Epithelial cell of esophagus (primary cell): ENCODE measurements around the gene HMSD.
"Not testable (repeated sequence)": the region's sequence is repeated elsewhere in the genome, so short reads cannot be mapped to it uniquely, and the experiment has no call there.

Source experiments
- DNase-seq: peaks from one replicate; pipeline ENCODE4 v3.0.0; 2010; ENCODE audit warnings: low read depth
- H3K4me3 ChIP-seq: 2 replicates; pipeline ENCODE4 v1.5.1; 2011; ENCODE audit warnings: mild to moderate bottlenecking, low read length, control low read depth
- TF ChIP-seq, protein P1 (sequence below): IDR thresholded peaks from 2 replicates; pipeline ENCODE4 v1.5.1; 2011; ENCODE audit warnings: low read depth, mild to moderate bottlenecking, low read length, control low read depth, inconsistent platforms; ENCODE audit not compliant: insufficient read depth; ENCODE audit errors: missing control alignments

HMSD gene

DNA sequence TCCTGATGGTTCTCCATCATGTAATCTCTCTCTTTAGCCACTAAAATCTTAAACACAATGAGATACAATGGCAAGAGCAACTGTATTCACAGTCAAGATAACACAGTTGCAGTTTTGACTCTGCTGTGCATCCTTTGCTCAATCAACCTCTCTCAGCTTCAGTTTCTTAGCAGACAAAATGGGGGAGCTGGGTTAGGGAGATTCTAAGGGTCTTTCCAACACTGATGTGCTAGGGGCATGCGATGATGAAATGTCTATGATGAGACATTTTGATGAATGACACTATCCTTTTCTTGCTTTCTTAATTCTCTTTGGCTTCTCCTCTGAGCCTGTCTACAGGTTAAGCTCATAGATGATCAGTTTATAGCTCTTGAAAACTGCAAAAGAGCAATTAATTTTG is 40.2 kb upstream of the HMSD start:
- no peak overlapping the region for H3K4me3 ChIP-seq
- TF ChIP-seq, protein P1, sequence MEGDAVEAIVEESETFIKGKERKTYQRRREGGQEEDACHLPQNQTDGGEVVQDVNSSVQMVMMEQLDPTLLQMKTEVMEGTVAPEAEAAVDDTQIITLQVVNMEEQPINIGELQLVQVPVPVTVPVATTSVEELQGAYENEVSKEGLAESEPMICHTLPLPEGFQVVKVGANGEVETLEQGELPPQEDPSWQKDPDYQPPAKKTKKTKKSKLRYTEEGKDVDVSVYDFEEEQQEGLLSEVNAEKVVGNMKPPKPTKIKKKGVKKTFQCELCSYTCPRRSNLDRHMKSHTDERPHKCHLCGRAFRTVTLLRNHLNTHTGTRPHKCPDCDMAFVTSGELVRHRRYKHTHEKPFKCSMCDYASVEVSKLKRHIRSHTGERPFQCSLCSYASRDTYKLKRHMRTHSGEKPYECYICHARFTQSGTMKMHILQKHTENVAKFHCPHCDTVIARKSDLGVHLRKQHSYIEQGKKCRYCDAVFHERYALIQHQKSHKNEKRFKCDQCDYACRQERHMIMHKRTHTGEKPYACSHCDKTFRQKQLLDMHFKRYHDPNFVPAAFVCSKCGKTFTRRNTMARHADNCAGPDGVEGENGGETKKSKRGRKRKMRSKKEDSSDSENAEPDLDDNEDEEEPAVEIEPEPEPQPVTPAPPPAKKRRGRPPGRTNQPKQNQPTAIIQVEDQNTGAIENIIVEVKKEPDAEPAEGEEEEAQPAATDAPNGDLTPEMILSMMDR, result no peak

DNA sequence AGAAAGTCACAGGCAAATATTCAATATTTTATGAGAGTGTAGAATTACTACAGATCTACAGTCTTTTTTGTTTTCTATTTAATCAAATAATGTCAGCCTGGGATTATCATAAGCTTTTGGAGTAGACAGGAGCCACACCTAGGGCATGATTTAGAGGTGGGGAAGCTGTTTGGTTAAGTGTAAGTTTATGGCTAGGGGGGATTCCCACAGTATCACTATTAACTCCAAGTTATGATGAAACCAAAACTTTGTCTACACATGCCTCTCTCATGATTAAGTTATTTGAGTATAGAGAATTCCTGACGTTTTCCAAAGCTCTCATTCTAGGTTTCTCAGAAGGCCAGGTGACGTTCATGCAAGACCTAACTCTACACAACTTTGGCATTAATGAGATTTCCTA is 39.2 kb upstream of the HMSD start:
- DNase-seq, result peak; percentile 90
- H3K4me3 ChIP-seq, result no peak overlapping the region
- TF ChIP-seq, protein P1, result no peak

More for the DNA sequence above, 40.2 kb upstream of the HMSD start:
- DNase-seq, result no peak

DNA sequence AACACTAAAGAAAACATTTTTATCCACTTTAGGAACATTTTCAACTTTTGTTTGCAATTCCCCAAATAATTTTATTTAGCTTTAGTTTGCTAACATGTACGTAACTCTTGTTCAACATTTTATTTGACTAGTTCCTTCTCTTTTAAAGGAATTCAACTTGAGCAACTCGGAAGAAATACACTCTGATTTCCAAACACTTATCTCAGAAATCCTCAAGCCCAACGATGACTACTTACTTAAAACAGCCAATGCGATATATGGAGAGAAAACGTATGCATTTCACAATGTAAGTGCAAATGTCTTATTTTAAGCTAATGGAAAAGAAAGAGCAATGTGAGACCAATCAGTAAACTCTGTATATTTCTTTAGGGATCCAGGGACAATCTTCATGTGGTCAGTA is 31.3 kb upstream of the HMSD start:
- H3K4me3 ChIP-seq, result no peak overlapping the region
- DNase-seq, result no peak
- TF ChIP-seq, protein P1, result no peak

DNA sequence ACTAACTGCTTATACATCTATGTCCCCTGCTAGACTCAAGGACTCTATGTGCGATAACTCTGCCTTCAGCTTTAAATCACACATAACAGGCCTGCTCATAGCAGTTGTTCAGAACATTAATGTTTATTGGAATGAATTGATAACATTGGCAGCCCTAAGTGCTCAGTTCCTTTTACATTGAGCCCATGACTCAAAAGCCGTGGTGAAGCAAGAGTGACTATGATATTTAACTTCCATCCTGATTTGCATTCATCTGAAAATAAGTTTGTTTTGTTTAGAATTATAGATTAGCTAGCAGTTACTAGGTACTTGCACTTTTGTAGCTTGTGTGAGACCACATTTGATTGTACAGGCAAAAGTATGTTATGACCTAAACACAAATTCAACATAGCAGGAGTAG is 27.1 kb upstream of the HMSD start:
- no peak overlapping the region for H3K4me3 ChIP-seq
- DNase-seq, result no peak
- TF ChIP-seq, protein P1, result no peak

DNA sequence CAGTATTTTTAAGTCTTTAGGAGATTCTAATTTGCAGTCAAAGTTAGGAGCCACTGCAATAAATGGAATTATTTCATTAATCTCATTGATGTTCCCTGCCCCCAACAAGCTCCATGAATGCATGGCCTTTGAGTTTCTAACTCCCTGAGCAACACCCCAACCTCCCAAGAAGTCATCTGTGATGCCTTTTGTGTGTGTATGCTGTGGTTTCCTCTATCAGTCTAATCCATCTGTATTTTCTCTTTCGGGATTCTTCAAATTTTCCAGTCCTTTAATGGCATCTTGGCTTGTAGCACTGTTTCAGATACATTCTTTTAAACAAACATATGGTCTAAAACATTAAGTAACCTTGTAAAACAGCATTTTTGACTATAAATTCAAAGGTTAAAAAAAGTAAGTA is 24.6 kb upstream of the HMSD start:
- TF ChIP-seq, protein P1, result no peak
- no peak overlapping the region for H3K4me3 ChIP-seq
- DNase-seq, result no peak

DNA sequence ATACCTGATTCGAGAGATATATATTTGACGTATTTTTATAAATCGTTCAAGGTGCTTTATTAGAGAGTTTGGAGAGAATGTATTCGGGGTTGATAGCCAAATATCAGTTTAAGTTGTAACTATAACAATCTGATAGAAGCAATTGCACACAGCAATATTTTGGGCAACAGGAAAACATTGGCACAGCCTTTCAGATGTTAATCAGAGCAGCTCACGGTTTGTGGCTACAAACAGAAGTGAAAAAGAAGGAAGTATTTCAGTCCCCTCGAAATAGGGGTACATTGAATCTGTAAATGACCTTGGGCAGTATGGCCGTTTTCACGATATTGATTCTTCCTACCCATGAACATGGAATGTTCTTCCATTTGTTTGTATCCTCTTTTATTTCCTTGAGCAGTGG is 20.8 kb upstream of the HMSD start:
- TF ChIP-seq, protein P1, result no peak
- no peak overlapping the region for H3K4me3 ChIP-seq
- DNase-seq, result no peak

DNA sequence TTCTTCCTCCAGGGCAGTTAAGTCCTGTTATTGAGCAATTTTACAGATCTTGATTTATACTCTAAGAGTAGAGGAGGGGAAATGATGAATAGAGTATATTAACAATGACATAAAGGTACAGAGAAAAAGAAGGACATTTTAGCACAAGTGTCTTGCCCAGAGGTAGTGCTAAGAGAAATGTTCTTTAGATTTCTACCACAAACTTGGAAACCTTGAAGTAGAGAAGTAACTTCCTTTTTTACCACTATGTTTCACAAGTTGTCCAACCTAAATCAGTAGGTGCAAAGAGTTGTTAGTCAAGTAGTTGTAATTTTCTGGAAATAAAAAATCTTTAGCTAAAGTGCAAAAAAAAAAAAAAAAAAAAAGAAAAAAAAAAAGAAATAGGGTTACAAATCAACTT is 19.7 kb upstream of the HMSD start:
- H3K4me3 ChIP-seq, DNase-seq: not testable (repeated sequence)
